ENCODE measurements around the gene SCUBE3. TPM values are rescaled to one million over a fixed set of nuclear protein-coding genes. Genes with fewer than 3 reads are reported as not detected.

Gene SCUBE3
- polyA plus RNA-seq, 1 donor from 2014 or later = 7.3 TPM

GRCh38 chr6:35164868-35165267, 48.9 kb upstream of the SCUBE3 start:
- Histone ChIP-seq H3K9ac (ENCODE audit: low read length) (no peak overlapping the region), H4K20me1 (ENCODE audit: insufficient read depth) (no peaks in the 10 kb centered on the region), H2AFZ (ENCODE audit: low read depth, low read length) (no peak overlapping the region), H3K9me3 (ENCODE audit: low read length) (no peaks in the 10 kb centered on the region), H3K79me2 (replicated peaks; ENCODE audit: insufficient read depth, low read length) (no peaks in the 10 kb centered on the region), H3K9me2 (ENCODE audit: insufficient read depth, low read length) (no peaks in the 10 kb centered on the region), H3K36me3 (ENCODE audit: insufficient read depth, low read length) (no peaks in the 10 kb centered on the region), H3K27ac (ENCODE audit: low read length) (no peak overlapping the region), H3K27me3 (ENCODE audit: insufficient read depth, low read depth, low read length) (no peaks in the 10 kb centered on the region), H3K4me2 (ENCODE audit: low read length) (no peak overlapping the region), H3K4me3 (ENCODE audit: low read length) (no peak overlapping the region), H3F3A (ENCODE audit: insufficient read depth, low read length, poor library complexity, severe bottlenecking) (no peaks in the 10 kb centered on the region)
- TF ChIP-seq REST (IDR thresholded peaks at IDR 0.05; ENCODE audit: borderline replicate concordance) (no peak), POLR2AphosphoS5 (IDR thresholded peaks at IDR 0.05) (no peak), EZH2 (IDR thresholded peaks at IDR 0.05; ENCODE audit: borderline replicate concordance, insufficient read depth, low read length, poor library complexity, severe bottlenecking) (no peak)

- Histone ChIP-seq H3K9ac (ENCODE audit: low read length) (no peak overlapping the region), H3K4me2 (ENCODE audit: low read length) (no peak overlapping the region), H3K27me3 (ENCODE audit: insufficient read depth, low read depth, low read length) (no peaks in the 10 kb centered on the region), H3K27ac (ENCODE audit: low read length) (no peak overlapping the region), H3K9me2 (ENCODE audit: insufficient read depth, low read length) (no peaks in the 10 kb centered on the region), H3F3A (ENCODE audit: insufficient read depth, low read length, poor library complexity, severe bottlenecking) (no peaks in the 10 kb centered on the region), H2AFZ (ENCODE audit: low read depth, low read length) (no peak overlapping the region), H3K9me3 (ENCODE audit: low read length) (no peaks in the 10 kb centered on the region), H4K20me1 (ENCODE audit: insufficient read depth) (no peaks in the 10 kb centered on the region), H3K79me2 (replicated peaks; ENCODE audit: insufficient read depth, low read length) (no peaks in the 10 kb centered on the region), H3K4me3 (ENCODE audit: low read length) (no peak overlapping the region), H3K36me3 (ENCODE audit: insufficient read depth, low read length) (no peaks in the 10 kb centered on the region)
- TF ChIP-seq CTCF (IDR thresholded peaks at IDR 0.05; ENCODE audit: poor library complexity, severe bottlenecking) = no peak
- no peak for TF ChIP-seq EZH2 (IDR thresholded peaks at IDR 0.05; ENCODE audit: borderline replicate concordance, insufficient read depth, low read length, poor library complexity, severe bottlenecking)
- no peak for TF ChIP-seq TAF1 (IDR thresholded peaks at IDR 0.05; ENCODE audit: low read depth)
- TF ChIP-seq REST (IDR thresholded peaks at IDR 0.05; ENCODE audit: borderline replicate concordance) = no peak
- TF ChIP-seq POLR2AphosphoS5 (IDR thresholded peaks at IDR 0.05) = no peak
- TF ChIP-seq SMC3 (conservative IDR thresholded peaks at IDR 0.05; ENCODE audit: poor library complexity) = no peak
- TF ChIP-seq RAD21 (conservative IDR thresholded peaks at IDR 0.05) = no peak
- TF ChIP-seq MXI1 (conservative IDR thresholded peaks at IDR 0.05; ENCODE audit: poor library complexity, severe bottlenecking) = no peak
- no peak for TF ChIP-seq EP300 (conservative IDR thresholded peaks at IDR 0.05; ENCODE audit: poor library complexity, severe bottlenecking)
These were observed 48.1 kb upstream of the SCUBE3 start for GRCh38 chr6:35165630-35166071.
